H1 (cell line): ENCODE data around the gene CDH15.

Source experiments
- GABPA ChIP-seq: IDR thresholded peaks from 2 replicates; pipeline ENCODE4 v1.6.1; 2011; ENCODE audit warnings: mild to moderate bottlenecking, low read length, moderate library complexity, borderline replicate concordance; ENCODE audit not compliant: insufficient read depth
- POLR2A ChIP-seq, 2 experiments: IDR thresholded peaks; 1 replicate in 1 of 2; 2 replicates in 1 of 2; pipeline ENCODE4 v1.6.1; 2011; ENCODE audit warnings: low read depth in 2 of 2, low read length in 2 of 2, mild to moderate bottlenecking in 2 of 2; ENCODE audit errors: control extremely low read depth in 1 of 2
- POLR2AphosphoS5 ChIP-seq: IDR thresholded peaks from 2 replicates; pipeline ENCODE4 v1.6.1; 2011; ENCODE audit warnings: low read depth, low read length

DNA sequence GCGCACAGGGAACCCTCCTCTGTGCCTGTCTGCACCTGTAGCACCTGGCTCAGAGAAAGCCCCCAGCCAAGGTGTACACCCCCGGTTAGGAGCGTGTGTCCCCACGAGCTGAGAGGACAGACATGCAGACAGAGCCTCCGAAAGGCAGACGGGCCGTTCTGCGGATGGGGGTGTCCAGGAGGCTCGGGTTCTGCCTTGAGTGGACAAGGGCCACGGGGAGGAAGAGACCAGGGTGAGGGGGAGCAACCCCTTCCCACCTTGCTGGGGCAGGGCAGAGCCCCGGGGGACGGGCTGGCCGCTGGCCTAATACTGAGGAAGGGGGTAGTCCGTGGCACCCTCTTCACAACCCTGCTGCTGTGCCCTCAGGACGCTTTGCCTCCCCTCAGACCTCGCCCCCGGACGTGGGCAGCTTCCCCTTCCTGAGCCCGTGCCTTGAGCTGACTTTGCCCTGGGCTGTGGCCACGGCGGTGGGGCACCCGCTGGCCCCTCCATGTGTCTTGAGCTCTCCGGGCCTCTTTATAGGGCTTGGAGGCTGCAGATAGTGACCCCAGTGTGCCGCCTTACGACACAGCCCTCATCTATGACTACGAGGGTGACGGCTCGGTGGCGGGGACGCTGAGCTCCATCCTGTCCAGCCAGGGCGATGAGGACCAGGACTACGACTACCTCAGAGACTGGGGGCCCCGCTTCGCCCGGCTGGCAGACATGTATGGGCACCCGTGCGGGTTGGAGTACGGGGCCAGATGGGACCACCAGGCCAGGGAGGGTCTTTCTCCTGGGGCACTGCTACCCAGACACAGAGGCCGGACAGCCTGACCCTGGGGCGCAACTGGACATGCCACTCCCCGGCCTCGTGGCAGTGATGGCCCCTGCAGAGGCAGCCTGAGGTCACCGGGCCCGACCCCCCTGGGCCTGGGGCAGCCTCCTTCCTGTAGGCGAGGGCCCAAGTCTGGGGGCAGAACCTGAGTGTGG is 23.1 kb downstream of the CDH15 start:
- TF ChIP-seq GABPA (no peak), POLR2AphosphoS5 (no peak), POLR2A (IDR thresholded peaks at IDR 0.05; ENCODE audit: control extremely low read depth in 1 of 2, low read depth in 2 of 2, low read length in 2 of 2) (no peak)
